GM18868 (cell line): Measurements from ENCODE around the gene CABCOCO1.
"Not testable (repeated sequence)": the region's sequence is repeated elsewhere in the genome, so short reads cannot be mapped to it uniquely, and the experiment has no call there.

Source experiments
- ATAC-seq: cut with Tn5 transposase; IDR thresholded peaks from one replicate; pipeline ENCODE4 v1.9.1; 2021; ENCODE audit warnings: mild to moderate bottlenecking, moderate library complexity; ENCODE audit not compliant: unreplicated experiment

CABCOCO1 gene

GRCh38 chr10:61642676-61643075, 20.1 kb upstream of the CABCOCO1 start:
- no peak for ATAC-seq

GRCh38 chr10:61643316-61643751, 19.4 kb upstream of the CABCOCO1 start:
- no peak for ATAC-seq

GRCh38 chr10:61653699-61654098, 9.0 kb upstream of the CABCOCO1 start:
- ATAC-seq = no peak

- no peak for ATAC-seq
These were observed 7.3 kb upstream of the CABCOCO1 start for GRCh38 chr10:61655335-61655851.

- ATAC-seq = no peak
These were observed 737 bp downstream of the CABCOCO1 start for GRCh38 chr10:61663466-61663865.

- no peak for ATAC-seq
These were observed 2.3 kb downstream of the CABCOCO1 start for GRCh38 chr10:61664985-61665384.

- no peak for ATAC-seq
These were observed 6.5 kb downstream of the CABCOCO1 start for GRCh38 chr10:61669161-61669725.

- no peak for ATAC-seq
These were observed 7.1 kb downstream of the CABCOCO1 start for GRCh38 chr10:61669849-61670248.

GRCh38 chr10:61673360-61673759, 10.6 kb downstream of the CABCOCO1 start:
- ATAC-seq = no peak

GRCh38 chr10:61682323-61682722, 19.6 kb downstream of the CABCOCO1 start:
- ATAC-seq = no peak

- no peak for ATAC-seq
These were observed 20.6 kb downstream of the CABCOCO1 start for GRCh38 chr10:61683319-61683718.

GRCh38 chr10:61684894-61685507, 22.3 kb downstream of the CABCOCO1 start:
- ATAC-seq = no peak

- no peak for ATAC-seq
These were observed 26.0 kb downstream of the CABCOCO1 start for GRCh38 chr10:61688551-61689308.

GRCh38 chr10:61691667-61692066, 28.9 kb downstream of the CABCOCO1 start:
- not testable (repeated sequence) for ATAC-seq

- ATAC-seq = no peak
These were observed 29.8 kb downstream of the CABCOCO1 start for GRCh38 chr10:61692447-61693010.

- no peak for ATAC-seq
These were observed 36.4 kb downstream of the CABCOCO1 start for GRCh38 chr10:61698968-61699655.

- ATAC-seq = no peak
These were observed 38.5 kb downstream of the CABCOCO1 start for GRCh38 chr10:61701055-61701705.

GRCh38 chr10:61701706-61702105, 39.0 kb downstream of the CABCOCO1 start:
- no peak for ATAC-seq

- ATAC-seq = no peak
These were observed 39.9 kb downstream of the CABCOCO1 start for GRCh38 chr10:61702584-61702983.

- ATAC-seq = no peak
These were observed 42.4 kb downstream of the CABCOCO1 start for GRCh38 chr10:61705022-61705613.
